ENCODE measurements around the gene RWDD3.

The RWDD3 gene

DNA sequence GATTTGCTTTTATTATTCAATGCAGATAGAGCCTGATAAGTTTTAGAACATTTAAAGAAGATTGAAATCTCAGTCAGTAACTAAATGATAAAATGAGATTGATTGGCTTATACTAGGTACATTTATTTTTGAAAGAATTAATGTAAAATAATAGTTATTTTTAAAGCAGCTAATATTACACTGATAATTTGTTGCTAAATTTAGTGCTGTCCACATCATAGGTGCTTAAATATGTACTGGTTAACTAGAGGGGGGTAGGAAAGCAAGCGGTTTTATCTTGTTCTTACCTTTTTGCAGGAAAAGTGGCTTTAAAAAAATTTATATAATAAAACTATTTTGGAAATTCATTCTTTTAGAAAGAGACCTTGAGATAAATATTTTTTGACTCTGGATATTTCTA lies 40.4 kb upstream of the RWDD3 start (continued):
- TF ChIP-seq ZNF8 (CRISPR knock-in tag; IDR thresholded peaks at IDR 0.05) (no peak), ZNF70 (CRISPR knock-in tag; IDR thresholded peaks at IDR 0.05) (no peak), ARNTL (CRISPR knock-in tag; IDR thresholded peaks at IDR 0.05; ENCODE audit: borderline replicate concordance, low read depth) (no peak)

DNA sequence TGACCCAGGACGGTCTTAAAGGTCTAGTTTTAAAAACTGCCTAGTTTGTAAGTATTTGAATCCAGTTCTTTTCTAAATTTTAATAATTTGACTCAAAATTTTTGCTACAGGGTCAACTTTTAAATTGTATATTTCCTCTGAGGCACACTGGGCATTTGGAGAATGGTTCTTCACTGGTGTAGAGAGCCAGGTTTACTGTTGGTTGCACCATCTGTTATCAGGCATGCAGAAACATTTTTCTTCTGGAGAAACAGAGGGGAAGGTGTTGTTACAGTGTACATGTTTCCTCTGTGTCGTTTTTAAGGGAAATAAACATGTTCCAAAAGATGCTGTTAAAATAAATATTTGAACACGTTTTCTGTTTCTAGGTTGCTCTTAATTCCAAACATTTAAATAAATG lies 39.0 kb upstream of the RWDD3 start:
- TF ChIP-seq ISL1 (CRISPR knock-in tag; IDR thresholded peaks at IDR 0.05): no peak
- TF ChIP-seq ZC3H10 (CRISPR knock-in tag; IDR thresholded peaks at IDR 0.05): no peak
- TF ChIP-seq CSDC2 (CRISPR knock-in tag; IDR thresholded peaks at IDR 0.05): no peak
- TF ChIP-seq PPARA (CRISPR knock-in tag; IDR thresholded peaks at IDR 0.05; ENCODE audit: borderline replicate concordance): no peak
- no peak for TF ChIP-seq ZNF8 (CRISPR knock-in tag; IDR thresholded peaks at IDR 0.05)
- no peak for TF ChIP-seq TCF4 (CRISPR knock-in tag; IDR thresholded peaks at IDR 0.05; ENCODE audit: borderline replicate concordance)
- no peak for TF ChIP-seq TOX (CRISPR knock-in tag; IDR thresholded peaks at IDR 0.05; ENCODE audit: borderline replicate concordance)
- no peak for TF ChIP-seq ESRRG (CRISPR knock-in tag; IDR thresholded peaks at IDR 0.05)
- no peak for ATAC-seq

DNA sequence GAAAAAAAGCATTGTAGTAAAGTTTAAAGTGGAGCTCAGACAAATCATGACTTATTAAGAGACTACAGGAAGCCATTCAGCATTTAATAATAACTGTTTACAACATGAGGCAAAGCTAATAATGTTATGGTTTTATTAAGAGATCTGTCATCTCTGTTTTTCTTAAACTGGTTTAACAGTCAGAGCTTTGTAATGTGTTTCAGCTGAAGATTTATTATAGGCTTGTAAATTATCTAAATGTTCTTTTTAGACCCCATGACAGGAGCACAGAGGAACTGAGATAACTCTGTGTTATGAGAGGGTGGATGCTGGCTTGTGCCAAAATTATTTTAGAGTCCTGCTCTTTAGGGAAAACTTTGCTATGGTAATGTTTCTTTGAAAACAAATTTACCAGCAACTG lies 38.0 kb upstream of the RWDD3 start:
- TF ChIP-seq ISL1 (CRISPR knock-in tag; IDR thresholded peaks at IDR 0.05) (peak; percentile 80), PPARA (CRISPR knock-in tag; IDR thresholded peaks at IDR 0.05; ENCODE audit: borderline replicate concordance) (no peak)

DNA sequence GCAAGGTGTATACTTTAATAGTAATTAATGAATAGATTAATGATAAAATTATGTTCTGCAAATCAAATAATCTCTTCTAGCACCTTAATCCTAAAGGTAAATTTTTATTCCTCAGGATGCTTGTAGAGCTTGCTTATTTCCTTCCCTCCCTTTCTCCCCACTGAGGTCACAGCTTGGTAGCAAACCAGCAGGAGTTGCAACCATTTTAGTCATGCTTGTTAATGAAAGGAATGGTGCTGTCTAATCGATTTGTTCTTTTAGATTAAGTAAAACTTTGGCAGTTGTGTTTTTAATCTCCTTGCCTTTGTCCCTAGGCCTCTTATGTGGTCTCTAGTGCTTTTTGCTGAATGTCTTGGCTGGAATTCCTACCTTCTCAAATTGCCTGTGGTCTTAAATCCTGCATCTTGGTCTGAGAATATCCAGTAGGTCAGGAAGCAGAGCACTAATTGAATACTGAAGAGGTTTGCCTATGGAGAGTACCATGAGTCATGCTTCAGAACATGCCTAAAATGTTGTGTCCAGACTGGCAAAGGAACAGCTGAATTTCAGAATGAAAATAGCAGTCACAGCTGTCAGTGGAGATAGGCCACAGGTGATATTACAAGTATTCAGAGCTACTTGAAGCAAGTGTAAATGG lies 36.3 kb upstream of the RWDD3 start:
- ATAC-seq: peak; percentile 98
- TF ChIP-seq, protein P1, sequence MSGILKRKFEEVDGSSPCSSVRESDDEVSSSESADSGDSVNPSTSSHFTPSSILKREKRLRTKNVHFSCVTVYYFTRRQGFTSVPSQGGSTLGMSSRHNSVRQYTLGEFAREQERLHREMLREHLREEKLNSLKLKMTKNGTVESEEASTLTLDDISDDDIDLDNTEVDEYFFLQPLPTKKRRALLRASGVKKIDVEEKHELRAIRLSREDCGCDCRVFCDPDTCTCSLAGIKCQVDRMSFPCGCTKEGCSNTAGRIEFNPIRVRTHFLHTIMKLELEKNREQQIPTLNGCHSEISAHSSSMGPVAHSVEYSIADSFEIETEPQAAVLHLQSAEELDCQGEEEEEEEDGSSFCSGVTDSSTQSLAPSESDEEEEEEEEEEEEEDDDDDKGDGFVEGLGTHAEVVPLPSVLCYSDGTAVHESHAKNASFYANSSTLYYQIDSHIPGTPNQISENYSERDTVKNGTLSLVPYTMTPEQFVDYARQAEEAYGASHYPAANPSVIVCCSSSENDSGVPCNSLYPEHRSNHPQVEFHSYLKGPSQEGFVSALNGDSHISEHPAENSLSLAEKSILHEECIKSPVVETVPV (CRISPR knock-in tag; IDR thresholded peaks at IDR 0.05): peak; percentile 57; the same call in 1 of the 2 replicates
- TF ChIP-seq ISL1 (CRISPR knock-in tag; IDR thresholded peaks at IDR 0.05) (peak; percentile 83), TCF4 (CRISPR knock-in tag; IDR thresholded peaks at IDR 0.05; ENCODE audit: borderline replicate concordance) (no peak)
- TF ChIP-seq, protein P2, sequence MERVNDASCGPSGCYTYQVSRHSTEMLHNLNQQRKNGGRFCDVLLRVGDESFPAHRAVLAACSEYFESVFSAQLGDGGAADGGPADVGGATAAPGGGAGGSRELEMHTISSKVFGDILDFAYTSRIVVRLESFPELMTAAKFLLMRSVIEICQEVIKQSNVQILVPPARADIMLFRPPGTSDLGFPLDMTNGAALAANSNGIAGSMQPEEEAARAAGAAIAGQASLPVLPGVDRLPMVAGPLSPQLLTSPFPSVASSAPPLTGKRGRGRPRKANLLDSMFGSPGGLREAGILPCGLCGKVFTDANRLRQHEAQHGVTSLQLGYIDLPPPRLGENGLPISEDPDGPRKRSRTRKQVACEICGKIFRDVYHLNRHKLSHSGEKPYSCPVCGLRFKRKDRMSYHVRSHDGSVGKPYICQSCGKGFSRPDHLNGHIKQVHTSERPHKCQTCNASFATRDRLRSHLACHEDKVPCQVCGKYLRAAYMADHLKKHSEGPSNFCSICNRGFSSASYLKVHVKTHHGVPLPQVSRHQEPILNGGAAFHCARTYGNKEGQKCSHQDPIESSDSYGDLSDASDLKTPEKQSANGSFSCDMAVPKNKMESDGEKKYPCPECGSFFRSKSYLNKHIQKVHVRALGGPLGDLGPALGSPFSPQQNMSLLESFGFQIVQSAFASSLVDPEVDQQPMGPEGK (CRISPR knock-in tag; IDR thresholded peaks at IDR 0.05; ENCODE audit: borderline replicate concordance): 0 out of 2 replicates have a peak, but pooled peaks have one; percentile 30

More for the DNA sequence above, 38.0 kb upstream of the RWDD3 start:
- ATAC-seq: no peak

DNA sequence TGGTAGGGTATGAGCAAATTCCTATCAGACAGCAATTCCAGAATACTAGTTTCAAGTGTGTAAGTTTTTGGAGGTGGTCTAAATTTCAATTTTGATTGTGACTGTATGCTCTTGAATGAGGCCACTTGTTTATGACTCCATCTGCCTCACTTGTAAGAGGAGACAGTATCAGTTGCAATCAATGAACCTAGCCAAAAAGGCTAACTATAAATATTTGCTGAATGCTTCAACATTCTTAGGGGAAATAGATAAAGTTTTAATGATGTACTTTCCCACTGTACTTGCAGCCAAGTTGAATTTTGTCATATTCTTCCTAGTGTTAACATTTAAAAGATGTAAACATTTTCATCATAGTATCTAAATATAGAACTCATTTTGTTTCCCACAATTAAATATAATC lies 32.1 kb upstream of the RWDD3 start:
- ATAC-seq: no peak
- TF ChIP-seq, protein P1 (CRISPR knock-in tag; IDR thresholded peaks at IDR 0.05): no peak
- TF ChIP-seq CSDC2 (CRISPR knock-in tag; IDR thresholded peaks at IDR 0.05) (no peak), TOX (CRISPR knock-in tag; IDR thresholded peaks at IDR 0.05; ENCODE audit: borderline replicate concordance) (no peak), ZFP30 (CRISPR knock-in tag; IDR thresholded peaks at IDR 0.05) (no peak), GLIS3 (CRISPR knock-in tag; IDR thresholded peaks at IDR 0.05) (no peak), SNAI2 (CRISPR knock-in tag; IDR thresholded peaks at IDR 0.05) (no peak), ZFP3 (CRISPR knock-in tag; IDR thresholded peaks at IDR 0.05) (no peak), ESRRG (CRISPR knock-in tag; IDR thresholded peaks at IDR 0.05) (no peak), ZNF8 (CRISPR knock-in tag; IDR thresholded peaks at IDR 0.05) (no peak), PPARA (CRISPR knock-in tag; IDR thresholded peaks at IDR 0.05; ENCODE audit: borderline replicate concordance) (no peak), ZC3H10 (CRISPR knock-in tag; IDR thresholded peaks at IDR 0.05) (no peak), ISL1 (CRISPR knock-in tag; IDR thresholded peaks at IDR 0.05) (no peak), ZNF565 (CRISPR knock-in tag; conservative IDR thresholded peaks at IDR 0.05; ENCODE audit: low read depth) (no peak)

DNA sequence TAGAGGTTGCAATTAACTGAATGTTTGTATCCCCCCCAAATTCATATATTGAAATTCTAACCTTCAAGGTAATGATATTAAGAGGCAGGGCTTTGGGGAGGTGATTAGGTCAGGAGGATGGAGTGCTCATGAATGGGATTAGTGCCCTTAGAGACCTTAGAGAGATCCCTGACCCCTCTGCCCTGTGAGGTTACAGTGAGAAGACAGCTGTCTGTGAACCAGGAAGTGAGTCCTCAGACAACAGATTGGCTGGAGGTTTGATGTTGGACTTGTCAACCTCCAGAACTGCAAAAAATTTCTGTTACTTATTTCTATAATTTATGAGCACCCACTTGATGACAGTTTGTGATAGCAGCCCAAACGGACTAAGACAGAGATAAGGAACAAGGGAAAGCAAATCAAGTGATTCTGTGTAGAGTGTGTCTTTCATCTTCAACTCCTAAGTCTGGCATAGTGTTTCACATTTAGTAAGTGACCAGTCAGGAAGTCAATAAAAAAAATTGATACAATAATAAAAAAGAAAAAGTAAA lies 30.0 kb upstream of the RWDD3 start:
- TF ChIP-seq ISL1 (CRISPR knock-in tag; IDR thresholded peaks at IDR 0.05) (no peak), ZC3H10 (CRISPR knock-in tag; IDR thresholded peaks at IDR 0.05) (no peak), ZFP3 (CRISPR knock-in tag; IDR thresholded peaks at IDR 0.05) (no peak), RARB (CRISPR knock-in tag; IDR thresholded peaks at IDR 0.05) (no peak), TOX (CRISPR knock-in tag; IDR thresholded peaks at IDR 0.05; ENCODE audit: borderline replicate concordance) (no peak), CSDC2 (CRISPR knock-in tag; IDR thresholded peaks at IDR 0.05) (no peak), PPARA (CRISPR knock-in tag; IDR thresholded peaks at IDR 0.05; ENCODE audit: borderline replicate concordance) (no peak), ZFP30 (CRISPR knock-in tag; IDR thresholded peaks at IDR 0.05) (no peak), ZNF70 (CRISPR knock-in tag; IDR thresholded peaks at IDR 0.05) (no peak)
- no peak for ATAC-seq

All from SK-N-SH treated with all-trans-retinoic acid at 6 μM for 48 hours (cell line).